Neural cell (in vitro differentiated cells): Measurements from ENCODE around the gene CCDC12. TPM values are rescaled to one million over a fixed set of nuclear protein-coding genes. Genes with fewer than 3 reads are reported as not detected.
"Not testable (repeated sequence)": the region's sequence is repeated elsewhere in the genome, so short reads cannot be mapped to it uniquely, and the experiment has no call there.

Experiments
- H2AFZ ChIP-seq: fragments of 200-600, 300-800 bp; sonication (generic), shearing (Covaris generic); 2 replicates; pipeline ENCODE4 v1.6.0; 2014; ENCODE audit warnings: low read depth, mild to moderate bottlenecking, antibody characterized with exemption, low read length, moderate library complexity
- H3F3A ChIP-seq: fragments of 200-600 bp; shearing (Covaris generic); 2 replicates; pipeline ENCODE4 v1.6.1; 2016; ENCODE audit warnings: mild to moderate bottlenecking, moderate library complexity, mixed read lengths, antibody characterized with exemption, low read length; ENCODE audit not compliant: insufficient read depth, poor library complexity, severe bottlenecking
- H3K27ac ChIP-seq: fragments of 200-600, 300-800 bp; sonication (generic), shearing (Covaris generic); 2 replicates; pipeline ENCODE4 v1.5.1; 2014; ENCODE audit warnings: mild to moderate bottlenecking, low read length, moderate library complexity
- H3K27me3 ChIP-seq: fragments of 300-800, 200-600 bp; sonication (generic), shearing (Covaris generic); 2 replicates; pipeline ENCODE4 v1.6.0; 2014; ENCODE audit warnings: mild to moderate bottlenecking, low read depth, low read length, moderate library complexity; ENCODE audit not compliant: insufficient read depth
- H3K36me3 ChIP-seq: fragments of 300-800, 200-600 bp; sonication (generic), shearing (Covaris generic); 2 replicates; pipeline ENCODE4 v1.5.1; 2014; ENCODE audit warnings: mild to moderate bottlenecking, antibody characterized with exemption, low read length, moderate library complexity; ENCODE audit not compliant: insufficient read depth
- H3K4me2 ChIP-seq: fragments of 300-800, 200-600 bp; sonication (generic), shearing (Covaris generic); 2 replicates; pipeline ENCODE4 v1.6.0; 2014; ENCODE audit warnings: mild to moderate bottlenecking, low read length
- H3K4me3 ChIP-seq: fragments of 300-800, 200-600 bp; sonication (generic), shearing (Covaris generic); 2 replicates; pipeline ENCODE4 v1.5.1; 2014; ENCODE audit warnings: mild to moderate bottlenecking, low read length, moderate library complexity
- H3K79me2 ChIP-seq: fragments of 200-600 bp; shearing (Covaris generic); replicated peaks from 2 replicates; pipeline ENCODE4 v1.6.0; 2014; ENCODE audit warnings: mild to moderate bottlenecking, low read length, moderate library complexity; ENCODE audit not compliant: insufficient read depth
- H3K9ac ChIP-seq: fragments of 300-800, 200-600 bp; sonication (generic), shearing (Covaris generic); 2 replicates; pipeline ENCODE4 v1.6.1; 2016; ENCODE audit warnings: mild to moderate bottlenecking, low read length, mixed read lengths
- H3K9me2 ChIP-seq: fragments of 200-600 bp; shearing (Covaris generic); 2 replicates; pipeline ENCODE4 v1.6.1; 2016; ENCODE audit warnings: mild to moderate bottlenecking, low read length, mixed read lengths; ENCODE audit not compliant: insufficient read depth
- H3K9me3 ChIP-seq: fragments of 200-600, 300-800 bp; sonication (generic), shearing (Covaris generic); 2 replicates; pipeline ENCODE4 v1.6.1; 2016; ENCODE audit warnings: mild to moderate bottlenecking, mixed run types, low read length, moderate library complexity, mixed read lengths
- H4K20me1 ChIP-seq: fragments of 200-600 bp; shearing (Covaris generic); 2 replicates; pipeline ENCODE4 v1.6.1; 2016; ENCODE audit warnings: mild to moderate bottlenecking, mixed run types; ENCODE audit not compliant: insufficient read depth
- EP300 ChIP-seq: fragments of 450-650 bp; conservative IDR thresholded peaks from 2 replicates; pipeline ENCODE4 v1.6.1; 2014; ENCODE audit warnings: antibody characterized with exemption, mild to moderate bottlenecking, moderate library complexity; ENCODE audit not compliant: poor library complexity, severe bottlenecking
- EZH2 ChIP-seq: fragments of 200-600, 300-800 bp; shearing (Covaris generic), sonication (generic); IDR thresholded peaks from 2 replicates; pipeline ENCODE4 v1.6.1; 2014; ENCODE audit warnings: antibody characterized with exemption, low read length, borderline replicate concordance, mild to moderate bottlenecking; ENCODE audit not compliant: insufficient read depth, poor library complexity, severe bottlenecking
- MXI1 ChIP-seq: fragments of 450-650 bp; conservative IDR thresholded peaks from 2 replicates; pipeline ENCODE4 v1.6.1; 2014; ENCODE audit warnings: antibody characterized with exemption, mild to moderate bottlenecking; ENCODE audit not compliant: poor library complexity, severe bottlenecking
- POLR2AphosphoS5 ChIP-seq: IDR thresholded peaks from 2 replicates; pipeline ENCODE4 v1.6.1; 2012
- RAD21 ChIP-seq: fragments of 450-650 bp; conservative IDR thresholded peaks from 2 replicates; pipeline ENCODE4 v1.6.1; 2014; ENCODE audit warnings: antibody characterized with exemption, mild to moderate bottlenecking, moderate library complexity
- SMC3 ChIP-seq: fragments of 450-650 bp; conservative IDR thresholded peaks from 2 replicates; pipeline ENCODE4 v1.6.1; 2014; ENCODE audit warnings: antibody characterized with exemption, mild to moderate bottlenecking, moderate library complexity; ENCODE audit not compliant: poor library complexity
- TAF1 ChIP-seq: IDR thresholded peaks from 2 replicates; pipeline ENCODE4 v1.6.1; 2012; ENCODE audit warnings: low read depth
- polyA plus RNA-seq: library from polyadenylated mRNA; depleted of rRNA; stranded (reverse); fragments of >200 nt; gene quantifications from 2 replicates; pipeline ENCODE4 v1.2.3, GENCODE V29; 2014
- TF ChIP-seq, protein P1 (sequence below): IDR thresholded peaks from 2 replicates; pipeline ENCODE4 v1.6.1; 2012; ENCODE audit warnings: borderline replicate concordance
- TF ChIP-seq, protein P2 (sequence below): fragments of 450-650 bp; IDR thresholded peaks from 2 replicates; pipeline ENCODE4 v1.5.1; 2014; ENCODE audit warnings: antibody characterized with exemption, mild to moderate bottlenecking, moderate library complexity; ENCODE audit not compliant: poor library complexity, severe bottlenecking

CCDC12 gene
- polyA plus RNA-seq, 1 donor from 2014 or later, result 46.4 TPM

GRCh38 chr3:46965151-46965550 lies 11.4 kb downstream of the CCDC12 start:
- Histone ChIP-seq H3F3A (no peaks in the 10 kb centered on the region), H3K9ac (no peak overlapping the region), H3K36me3 (peaks cover 3% of the 10 kb centered on the region), H3K9me3 (no peaks in the 10 kb centered on the region), H3K4me3 (no peak overlapping the region), H2AFZ (no peak overlapping the region), H3K27ac (no peak overlapping the region), H3K79me2 (peaks cover 62% of the 10 kb centered on the region), H3K9me2 (no peaks in the 10 kb centered on the region), H4K20me1 (no peaks in the 10 kb centered on the region), H3K27me3 (no peaks in the 10 kb centered on the region), H3K4me2 (no peak overlapping the region)
- TF ChIP-seq TAF1, result no peak
- no peak for TF ChIP-seq MXI1
- no peak for TF ChIP-seq EZH2
- no peak for TF ChIP-seq SMC3
- TF ChIP-seq RAD21, result no peak
- TF ChIP-seq, protein P1, sequence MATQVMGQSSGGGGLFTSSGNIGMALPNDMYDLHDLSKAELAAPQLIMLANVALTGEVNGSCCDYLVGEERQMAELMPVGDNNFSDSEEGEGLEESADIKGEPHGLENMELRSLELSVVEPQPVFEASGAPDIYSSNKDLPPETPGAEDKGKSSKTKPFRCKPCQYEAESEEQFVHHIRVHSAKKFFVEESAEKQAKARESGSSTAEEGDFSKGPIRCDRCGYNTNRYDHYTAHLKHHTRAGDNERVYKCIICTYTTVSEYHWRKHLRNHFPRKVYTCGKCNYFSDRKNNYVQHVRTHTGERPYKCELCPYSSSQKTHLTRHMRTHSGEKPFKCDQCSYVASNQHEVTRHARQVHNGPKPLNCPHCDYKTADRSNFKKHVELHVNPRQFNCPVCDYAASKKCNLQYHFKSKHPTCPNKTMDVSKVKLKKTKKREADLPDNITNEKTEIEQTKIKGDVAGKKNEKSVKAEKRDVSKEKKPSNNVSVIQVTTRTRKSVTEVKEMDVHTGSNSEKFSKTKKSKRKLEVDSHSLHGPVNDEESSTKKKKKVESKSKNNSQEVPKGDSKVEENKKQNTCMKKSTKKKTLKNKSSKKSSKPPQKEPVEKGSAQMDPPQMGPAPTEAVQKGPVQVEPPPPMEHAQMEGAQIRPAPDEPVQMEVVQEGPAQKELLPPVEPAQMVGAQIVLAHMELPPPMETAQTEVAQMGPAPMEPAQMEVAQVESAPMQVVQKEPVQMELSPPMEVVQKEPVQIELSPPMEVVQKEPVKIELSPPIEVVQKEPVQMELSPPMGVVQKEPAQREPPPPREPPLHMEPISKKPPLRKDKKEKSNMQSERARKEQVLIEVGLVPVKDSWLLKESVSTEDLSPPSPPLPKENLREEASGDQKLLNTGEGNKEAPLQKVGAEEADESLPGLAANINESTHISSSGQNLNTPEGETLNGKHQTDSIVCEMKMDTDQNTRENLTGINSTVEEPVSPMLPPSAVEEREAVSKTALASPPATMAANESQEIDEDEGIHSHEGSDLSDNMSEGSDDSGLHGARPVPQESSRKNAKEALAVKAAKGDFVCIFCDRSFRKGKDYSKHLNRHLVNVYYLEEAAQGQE, result no peak
- TF ChIP-seq POLR2AphosphoS5, result no peak
- TF ChIP-seq, protein P2, sequence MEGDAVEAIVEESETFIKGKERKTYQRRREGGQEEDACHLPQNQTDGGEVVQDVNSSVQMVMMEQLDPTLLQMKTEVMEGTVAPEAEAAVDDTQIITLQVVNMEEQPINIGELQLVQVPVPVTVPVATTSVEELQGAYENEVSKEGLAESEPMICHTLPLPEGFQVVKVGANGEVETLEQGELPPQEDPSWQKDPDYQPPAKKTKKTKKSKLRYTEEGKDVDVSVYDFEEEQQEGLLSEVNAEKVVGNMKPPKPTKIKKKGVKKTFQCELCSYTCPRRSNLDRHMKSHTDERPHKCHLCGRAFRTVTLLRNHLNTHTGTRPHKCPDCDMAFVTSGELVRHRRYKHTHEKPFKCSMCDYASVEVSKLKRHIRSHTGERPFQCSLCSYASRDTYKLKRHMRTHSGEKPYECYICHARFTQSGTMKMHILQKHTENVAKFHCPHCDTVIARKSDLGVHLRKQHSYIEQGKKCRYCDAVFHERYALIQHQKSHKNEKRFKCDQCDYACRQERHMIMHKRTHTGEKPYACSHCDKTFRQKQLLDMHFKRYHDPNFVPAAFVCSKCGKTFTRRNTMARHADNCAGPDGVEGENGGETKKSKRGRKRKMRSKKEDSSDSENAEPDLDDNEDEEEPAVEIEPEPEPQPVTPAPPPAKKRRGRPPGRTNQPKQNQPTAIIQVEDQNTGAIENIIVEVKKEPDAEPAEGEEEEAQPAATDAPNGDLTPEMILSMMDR, result no peak
- TF ChIP-seq EP300, result no peak

GRCh38 chr3:46964038-46964590 lies 12.4 kb downstream of the CCDC12 start:
- not testable (repeated sequence) for H3K9me3 ChIP-seq, H3K4me3 ChIP-seq, H4K20me1 ChIP-seq, H3K9me2 ChIP-seq, H3F3A ChIP-seq, H3K9ac ChIP-seq, H3K36me3 ChIP-seq, H3K27me3 ChIP-seq, H3K27ac ChIP-seq, H2AFZ ChIP-seq, H3K4me2 ChIP-seq
- peaks cover 58% of the 10 kb centered on the region for H3K79me2 ChIP-seq

- no peak overlapping the region for H3K27ac ChIP-seq
- no peaks in the 10 kb centered on the region for H3K9me3 ChIP-seq
- peaks cover 3% of the 10 kb centered on the region for H3K36me3 ChIP-seq
- peaks cover 53% of the 10 kb centered on the region for H3K79me2 ChIP-seq
- no peaks in the 10 kb centered on the region for H4K20me1 ChIP-seq
- no peak overlapping the region for H2AFZ ChIP-seq
- H3K9ac ChIP-seq, result no peak overlapping the region
- H3K4me3 ChIP-seq, result no peak overlapping the region
- TF ChIP-seq, protein P2, result no peak
- TF ChIP-seq EP300 (no peak), TAF1 (no peak), RAD21 (no peak), MXI1 (no peak), SMC3 (no peak), EZH2 (no peak), POLR2AphosphoS5 (no peak)
- no peaks in the 10 kb centered on the region for H3K9me2 ChIP-seq
- no peaks in the 10 kb centered on the region for H3K27me3 ChIP-seq
- H3K4me2 ChIP-seq, result no peak overlapping the region
- H3F3A ChIP-seq, result no peaks in the 10 kb centered on the region
Measured at GRCh38 chr3:46962990-46963389, 13.6 kb downstream of the CCDC12 start.
